Stimulated activated CD4-positive, alpha-beta T cell treated with anti-CD3 and anti-CD28 coated beads, Interleukin-15, amount 100 ng/mL, for 1 hour (primary cell): Measurements from ENCODE around the gene MAPK7.

Experiments
- DNase-seq, 2 donors: peaks; one replicate each; pipeline ENCODE4 v3.0.0-alpha.2; 2020; ENCODE audit warnings: low read depth in 1 of 2, low spot score in 1 of 2

The MAPK7 gene

DNA sequence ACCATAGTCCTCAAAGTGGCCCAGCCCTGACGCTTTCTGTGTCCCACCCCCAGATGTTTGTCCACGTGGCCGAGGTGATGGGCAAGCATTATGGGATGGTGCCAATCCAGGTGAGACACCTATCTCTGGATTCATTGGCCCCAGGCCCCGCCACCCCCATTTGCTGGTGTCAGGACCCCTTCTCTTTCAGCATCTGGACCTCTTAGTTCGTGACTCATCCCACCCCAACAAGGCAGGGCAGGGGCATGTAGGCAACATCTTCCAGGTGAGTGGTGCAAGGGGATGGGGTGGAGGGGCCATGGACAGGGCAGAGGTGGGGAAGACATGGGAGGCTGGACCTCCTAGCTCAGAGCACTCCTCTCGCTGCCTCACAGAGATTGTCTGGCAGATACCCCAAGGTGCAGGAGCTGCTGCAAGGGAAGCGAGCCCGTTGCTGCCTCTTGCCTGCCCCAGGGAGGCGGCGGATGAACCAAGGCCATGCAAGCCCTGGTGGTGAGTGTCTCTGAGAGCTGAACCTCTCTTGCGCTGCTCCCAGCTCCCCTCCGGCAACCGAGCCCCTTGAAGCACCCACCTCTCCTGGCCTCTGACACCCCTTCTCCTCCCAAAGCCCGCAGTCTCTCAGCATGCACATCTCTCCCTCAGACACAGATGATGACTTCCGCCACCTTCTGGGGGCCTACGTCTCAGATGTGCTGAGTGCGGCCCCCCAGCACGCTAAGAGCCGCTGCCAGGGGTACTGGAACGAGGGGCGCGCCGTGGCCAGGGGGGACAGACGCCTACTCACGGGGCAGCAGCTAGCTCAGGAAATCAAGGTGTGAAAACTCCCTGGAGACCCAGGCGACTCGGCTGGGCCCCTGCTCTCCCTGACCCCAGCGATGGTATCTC is 36.3 kb downstream of the MAPK7 start:
- DNase-seq, result no peak

DNA sequence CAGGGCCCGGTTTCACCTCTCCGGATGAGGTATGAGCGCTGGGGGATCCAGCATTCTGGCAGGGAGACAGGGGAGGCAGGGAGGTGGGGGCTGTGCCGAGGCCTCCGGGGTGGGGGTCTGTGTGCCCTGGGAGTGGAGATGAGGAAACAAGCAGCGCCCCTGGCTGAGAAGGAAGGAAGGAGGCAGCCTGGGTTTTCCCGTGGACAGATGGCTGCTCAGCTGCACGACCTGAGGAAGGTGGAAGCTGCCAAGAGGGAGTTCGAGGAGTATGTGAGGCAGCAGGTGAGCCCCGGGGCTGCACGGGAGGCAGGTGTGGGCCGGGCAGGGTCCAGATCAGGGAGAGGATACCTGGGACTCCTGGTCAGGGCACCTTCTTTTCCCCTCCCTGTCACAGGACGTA is 37.0 kb downstream of the MAPK7 start:
- DNase-seq, result no peak

DNA sequence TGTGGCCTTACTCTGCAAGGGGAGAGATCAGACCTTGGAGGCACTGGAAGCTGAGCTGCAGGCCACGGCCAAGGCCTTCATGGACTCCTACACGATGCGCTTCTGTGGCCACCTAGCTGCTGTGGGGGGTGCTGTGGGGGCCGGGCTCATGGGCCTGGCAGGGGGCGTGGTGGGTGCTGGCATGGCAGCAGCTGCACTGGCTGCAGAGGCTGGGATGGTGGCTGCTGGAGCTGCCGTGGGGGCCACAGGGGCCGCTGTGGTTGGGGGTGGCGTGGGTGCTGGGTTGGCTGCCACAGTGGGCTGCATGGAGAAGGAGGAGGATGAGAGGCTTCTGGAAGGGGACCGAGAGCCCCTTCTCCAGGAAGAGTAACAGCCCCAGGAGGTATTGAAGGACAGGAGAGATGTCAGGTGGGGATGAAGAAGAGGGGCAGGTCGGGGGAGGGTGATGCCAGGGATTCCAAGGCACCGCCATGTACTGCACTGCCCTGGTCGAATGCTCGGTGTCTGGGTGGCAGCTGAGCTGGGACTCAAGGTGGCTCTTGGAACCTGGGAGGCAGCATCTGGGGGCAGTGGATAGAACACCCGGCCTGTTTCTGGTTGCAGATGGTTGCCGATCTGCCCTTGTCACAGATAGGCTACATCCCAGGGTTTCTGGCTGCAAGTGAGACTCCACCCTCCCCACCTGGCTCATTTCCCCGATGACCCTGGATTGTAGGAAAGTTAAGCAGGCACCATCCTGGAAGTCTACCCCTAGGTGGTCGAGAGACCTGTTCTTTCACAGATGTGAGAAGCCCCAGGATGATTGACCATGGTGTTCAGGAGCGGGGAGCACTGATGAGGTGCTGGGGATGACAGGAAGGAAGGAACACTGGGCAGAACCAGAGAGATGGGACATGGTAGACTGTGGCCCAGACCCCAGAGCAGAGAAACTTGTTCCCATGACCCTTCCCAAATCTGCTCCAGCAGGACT is 37.8 kb downstream of the MAPK7 start:
- DNase-seq, result no peak

DNA sequence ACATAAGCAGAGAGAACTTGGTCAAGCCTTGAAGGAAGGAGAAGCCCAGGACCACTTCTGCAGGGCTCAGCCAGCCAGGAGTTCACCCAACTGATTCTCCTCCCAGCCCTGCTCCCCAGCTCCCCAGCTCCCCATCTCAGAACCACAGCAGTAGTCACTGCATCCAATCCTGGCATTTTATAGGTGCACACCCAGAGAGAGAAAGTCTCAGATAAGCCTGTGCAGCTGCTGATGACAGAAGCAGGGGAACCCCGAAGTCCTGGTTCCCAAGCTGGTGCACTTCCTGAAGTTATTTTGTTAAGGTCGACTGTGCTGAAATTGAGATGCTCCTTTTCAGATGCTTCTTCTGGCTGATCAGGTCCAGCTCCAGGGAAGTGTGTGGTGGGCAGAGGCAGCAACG is 39.3 kb downstream of the MAPK7 start:
- no peak for DNase-seq

DNA sequence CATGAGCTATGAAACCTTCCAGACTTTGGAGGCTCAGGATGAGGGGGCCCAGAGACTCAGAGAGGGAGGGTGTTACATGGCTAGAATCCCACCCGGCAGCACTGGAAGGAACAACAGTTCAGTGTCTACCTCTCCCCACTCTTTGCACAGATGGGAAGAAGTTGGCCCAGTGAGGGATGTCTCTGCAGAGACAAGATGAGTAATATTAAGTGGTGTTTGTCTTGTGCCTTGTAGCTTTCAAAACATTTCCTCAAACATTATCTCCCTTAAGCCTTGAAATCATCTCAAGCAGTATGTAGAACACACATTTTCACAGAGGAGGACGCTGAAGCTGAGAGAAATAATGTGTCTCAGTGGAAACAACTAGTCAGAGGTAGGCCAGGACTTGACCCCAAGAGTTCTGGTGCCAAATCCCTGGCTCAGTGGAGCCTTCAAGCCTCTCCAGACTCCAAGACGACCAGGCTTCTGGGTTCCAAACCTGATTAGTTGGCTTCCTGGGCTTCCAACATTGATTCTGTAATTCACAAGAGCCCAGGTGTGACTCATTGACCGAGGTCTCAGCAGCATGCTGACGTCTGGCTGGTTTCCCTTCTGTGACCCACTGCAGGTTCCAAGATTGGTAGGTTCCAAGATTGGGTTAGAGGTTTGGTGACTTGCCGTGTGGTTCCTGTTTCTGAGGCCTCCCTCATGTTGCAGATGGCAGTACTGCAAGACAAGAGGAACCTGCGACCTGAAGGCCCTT is 40.1 kb downstream of the MAPK7 start:
- DNase-seq, result no peak

DNA sequence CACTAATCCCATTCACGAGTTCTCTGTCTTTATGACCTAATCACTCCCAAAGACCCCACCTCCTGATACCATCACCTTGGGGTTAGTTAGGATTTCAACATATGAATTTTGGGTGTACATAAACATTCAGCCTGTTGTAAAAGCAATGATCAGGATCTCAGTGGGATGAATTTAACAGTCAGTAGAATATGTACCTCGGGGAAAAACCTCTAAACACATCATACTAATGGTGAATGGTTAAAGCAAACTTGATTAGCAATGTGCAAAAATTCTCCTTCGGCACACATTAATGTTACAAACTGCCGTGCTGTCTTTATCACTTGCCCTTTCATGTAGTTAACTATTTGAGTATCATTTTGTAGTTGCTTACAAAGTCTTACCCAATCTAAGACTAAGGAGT is 42.9 kb downstream of the MAPK7 start:
- no peak for DNase-seq

DNA sequence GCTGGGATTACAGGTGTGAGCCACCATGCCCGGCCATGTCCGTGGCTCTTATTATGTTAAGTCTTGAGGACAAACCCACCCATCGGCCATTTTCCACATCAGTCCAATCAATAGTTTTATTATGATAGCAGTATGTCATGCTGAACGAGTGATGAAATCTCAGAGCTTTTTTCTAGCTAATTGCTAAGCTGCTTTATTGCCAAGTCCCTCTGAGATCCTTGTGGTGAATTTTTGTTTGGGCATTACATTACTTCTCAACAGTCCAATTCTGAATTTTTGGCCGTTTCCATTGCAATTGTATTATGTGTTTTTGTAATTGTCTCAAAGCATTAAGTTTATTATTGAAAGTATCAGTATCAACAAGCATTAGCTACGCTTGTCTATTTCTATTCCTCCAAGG is 43.6 kb downstream of the MAPK7 start:
- no peak for DNase-seq

DNA sequence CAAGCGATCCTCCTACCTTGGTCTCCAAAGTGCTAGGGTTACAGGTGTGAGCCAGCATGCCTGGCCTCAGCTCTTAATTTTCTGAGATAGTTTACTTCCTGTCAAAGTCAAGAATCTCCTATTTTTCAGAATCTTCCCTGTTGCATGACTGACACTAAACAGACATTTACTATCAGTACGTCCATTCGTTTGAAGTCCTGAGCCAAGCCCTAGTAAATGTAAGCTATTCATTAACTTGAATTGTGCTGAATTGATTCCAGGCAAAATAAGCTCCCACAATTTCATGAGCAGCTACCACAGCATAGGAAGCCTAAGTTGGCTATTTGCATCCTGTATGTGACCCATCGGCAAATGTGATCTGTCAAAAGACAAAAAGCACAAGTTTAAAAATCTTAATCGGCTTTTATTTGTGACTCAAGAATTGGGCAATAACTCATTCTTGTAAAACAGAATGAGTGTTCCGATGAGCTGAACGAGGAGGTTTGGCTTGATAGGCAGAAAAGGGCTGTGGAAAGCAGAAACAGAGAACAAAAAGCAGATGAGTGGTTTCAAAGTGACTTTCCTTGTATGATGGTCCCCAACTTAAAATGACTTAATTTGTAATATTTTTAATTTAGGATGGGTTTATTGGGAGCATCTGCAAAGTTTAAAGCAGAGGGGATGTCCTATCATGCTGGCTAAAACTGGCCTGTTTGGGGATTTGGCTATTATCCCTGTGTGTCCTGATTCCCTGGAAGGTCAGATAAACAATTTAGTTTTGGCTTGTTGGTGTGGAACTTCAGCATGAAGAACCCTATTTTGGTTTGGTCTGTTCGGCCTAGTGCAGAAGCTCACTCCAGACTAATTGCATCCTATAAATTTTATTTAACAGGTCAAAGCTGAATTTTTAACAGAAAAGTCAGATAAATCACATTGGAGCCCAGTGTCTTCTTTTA is 46.9 kb downstream of the MAPK7 start:
- DNase-seq, result no peak

DNA sequence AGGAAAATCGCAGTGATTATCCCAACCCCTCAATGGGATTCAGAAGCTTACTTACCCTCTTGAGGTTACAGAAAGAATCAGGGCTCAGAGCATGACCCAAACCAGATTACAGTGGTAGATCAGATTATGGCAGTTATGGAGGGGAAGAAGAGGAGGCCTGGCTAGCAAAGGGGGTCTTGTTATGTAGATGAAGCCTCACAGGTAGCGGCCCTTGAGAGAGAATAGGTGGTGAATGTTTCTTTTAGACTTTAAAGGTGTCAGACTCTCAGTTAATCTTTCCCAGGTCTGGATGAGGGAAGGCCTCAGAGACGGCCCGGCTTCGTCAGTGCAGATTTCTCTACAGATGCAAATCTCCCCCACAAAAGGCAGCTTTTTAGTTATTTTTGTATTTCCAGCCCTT is 48.3 kb downstream of the MAPK7 start:
- no peak for DNase-seq

DNA sequence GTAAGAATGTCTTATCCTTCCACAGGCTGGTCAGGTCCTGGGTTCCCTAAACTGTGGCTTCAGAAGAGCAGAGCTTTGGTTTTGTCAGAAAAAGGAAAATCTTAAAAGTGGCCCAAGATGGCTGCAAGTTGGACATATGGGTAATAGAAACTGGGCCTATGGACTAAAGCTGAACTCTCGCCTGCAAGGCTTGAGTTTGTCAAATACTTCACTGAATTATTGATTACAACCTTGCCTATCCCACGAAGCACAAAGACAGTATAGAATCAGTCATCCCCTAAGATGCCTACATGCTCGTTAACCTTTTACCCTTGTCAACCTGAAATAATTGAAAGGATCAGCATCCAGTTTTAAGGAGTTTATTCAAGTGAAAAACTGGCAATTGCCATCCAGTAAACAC is 53.4 kb downstream of the MAPK7 start:
- no peak for DNase-seq
